Activated B cell treated with CpG ODN at 0.5 μM for 24 hours (primary cell): Measurements from ENCODE around the gene DEDD. TPM values are rescaled to one million over a fixed set of nuclear protein-coding genes. Genes with fewer than 3 reads are reported as not detected.

ENCODE experiments used
- ATAC-seq: fragments of 200-7000 bp; cut with Tn5 transposase; one replicate; pipeline ENCODE4 v1.10.0; 2021; ENCODE audit warnings: low read depth, mild to moderate bottlenecking, moderate library complexity
- CTCF ChIA-PET: fragments of 350-600 bp; sonication (Branson Sonifier 250); formaldehyde crosslinking; loops from one replicate; lab custom pipeline; 2021; ENCODE audit warnings: antibody characterized with exemption; lab: Charles Lee
- POLR2A ChIA-PET: fragments of 350-600 bp; sonication (Branson Sonifier 250); formaldehyde crosslinking; loops from one replicate; lab custom pipeline; 2021; ENCODE audit warnings: antibody characterized with exemption; lab: Charles Lee
- DNase-seq: peaks from one replicate; pipeline ENCODE4 v3.0.0; 2022
- H3K27ac Mint-ChIP-seq: one replicate; pipeline ENCODE4 v1.8.0; 2020; ENCODE audit warnings: mixed read lengths
- H3K27me3 Mint-ChIP-seq: one replicate; pipeline ENCODE4 v1.8.0; 2021; ENCODE audit warnings: mixed read lengths
- H3K36me3 Mint-ChIP-seq: one replicate; pipeline ENCODE4 v1.8.0; 2021; ENCODE audit warnings: low read depth, mixed read lengths
- H3K4me1 Mint-ChIP-seq: one replicate; pipeline ENCODE4 v1.8.0; 2021; ENCODE audit warnings: mixed read lengths
- H3K4me3 Mint-ChIP-seq: one replicate; pipeline ENCODE4 v1.8.0; 2020; ENCODE audit warnings: mild to moderate bottlenecking, mixed read lengths
- H3K9me3 Mint-ChIP-seq: one replicate; pipeline ENCODE4 v1.8.0; 2020; ENCODE audit warnings: mixed read lengths
- CTCF ChIP-seq: fragments of 200-600 bp; IDR thresholded peaks from one replicate; pipeline ENCODE4 v1.8.0; 2022; ENCODE audit warnings: antibody characterized with exemption, mild to moderate bottlenecking
- intact Hi-C: fragments of 100-400 bp; cut with micrococcal nuclease; formaldehyde crosslinking; loops from one replicate; pipeline ENCODE4 v1.15.1; 2024
- total RNA-seq: library from RNA; stranded (reverse); gene quantifications from 2 replicates; pipeline ENCODE4 v1.2.3, GENCODE V29; 2022

The DEDD gene
- total RNA-seq, 1 donor from 2014 or later, result 40.5 TPM

- H3K36me3 Mint-ChIP-seq, result peaks cover 41% of the 10 kb centered on the region
- no peaks in the 10 kb centered on the region for H3K9me3 Mint-ChIP-seq
- H3K27ac Mint-ChIP-seq, result no peak overlapping the region
- no peak for DNase-seq
- no peaks in the 10 kb centered on the region for H3K27me3 Mint-ChIP-seq
- TF ChIP-seq CTCF, result no peak
- CTCF ChIA-PET, result no interaction called here
- POLR2A ChIA-PET, result interaction anchor here (1.2 kb wide), 1 partner anchor 10 kb away, joined by 5 read pairs; no protein-coding TSS in a partner anchor
- intact Hi-C loops, result no loop called here
- peaks cover 70% of the 10 kb centered on the region for H3K4me1 Mint-ChIP-seq
- no peak overlapping the region for H3K4me3 Mint-ChIP-seq
- ATAC-seq, result no peak
Measured at GRCh38 chr1:161113915-161114314, 18.6 kb downstream of the DEDD start.

GRCh38 chr1:161111527-161111926, 20.9 kb downstream of the DEDD start:
- no peaks in the 10 kb centered on the region for H3K9me3 Mint-ChIP-seq
- ATAC-seq (no peak), DNase-seq (no peak)
- TF ChIP-seq CTCF, result no peak
- no peaks in the 10 kb centered on the region for H3K27me3 Mint-ChIP-seq
- ChIA-PET CTCF (no interaction called here), POLR2A (no interaction called here)
- peaks cover 36% of the 10 kb centered on the region for H3K36me3 Mint-ChIP-seq
- H3K4me3 Mint-ChIP-seq, result no peak overlapping the region
- H3K27ac Mint-ChIP-seq, result no peak overlapping the region
- intact Hi-C loops, result no loop called here
- peaks cover 48% of the 10 kb centered on the region for H3K4me1 Mint-ChIP-seq

GRCh38 chr1:161111117-161111516, 21.4 kb downstream of the DEDD start:
- POLR2A ChIA-PET, result no interaction called here
- ATAC-seq (no peak), DNase-seq (no peak)
- Mint-ChIP-seq H3K27ac (no peak overlapping the region), H3K4me3 (no peak overlapping the region), H3K27me3 (no peaks in the 10 kb centered on the region), H3K4me1 (peaks cover 47% of the 10 kb centered on the region), H3K9me3 (no peaks in the 10 kb centered on the region), H3K36me3 (peaks cover 36% of the 10 kb centered on the region)
- no peak for TF ChIP-seq CTCF
- intact Hi-C loops, result no loop called here
- CTCF ChIA-PET, result no interaction called here

GRCh38 chr1:161106431-161106830, 26.0 kb downstream of the DEDD start:
- Mint-ChIP-seq H3K4me3 (no peak overlapping the region), H3K36me3 (peaks cover 45% of the 10 kb centered on the region), H3K4me1 (peaks cover 12% of the 10 kb centered on the region), H3K27ac (no peak overlapping the region), H3K27me3 (no peaks in the 10 kb centered on the region), H3K9me3 (no peaks in the 10 kb centered on the region)
- TF ChIP-seq CTCF, result no peak
- ChIA-PET POLR2A (interaction anchor here (0.9 kb wide), 1 partner anchor 9 kb away, joined by 4 read pairs; no protein-coding TSS in a partner anchor), CTCF (no interaction called here)
- intact Hi-C loops, result no loop called here
- DNase-seq, result no peak
- ATAC-seq, result no peak

GRCh38 chr1:161100556-161100955, 31.9 kb downstream of the DEDD start:
- intact Hi-C loops, result no loop called here
- ATAC-seq, result no peak
- no peak for TF ChIP-seq CTCF
- CTCF ChIA-PET, result interaction anchor here (7.1 kb wide), 1 partner anchor 103 kb away, joined by 79 read pairs; no protein-coding TSS in a partner anchor
- no peaks in the 10 kb centered on the region for H3K9me3 Mint-ChIP-seq
- H3K27ac Mint-ChIP-seq, result no peak overlapping the region
- no peak overlapping the region for H3K4me3 Mint-ChIP-seq
- DNase-seq, result no peak
- peaks cover 43% of the 10 kb centered on the region for H3K36me3 Mint-ChIP-seq
- POLR2A ChIA-PET, result interaction anchor here (4.1 to 6.4 kb wide), 3 partner anchors 17 to 55 kb away, joined by 29 to 79 read pairs (median 43); partner anchors contain the start of genes DEDD, NIT1, PFDN2 and USF1
- no peaks in the 10 kb centered on the region for H3K27me3 Mint-ChIP-seq
- peaks cover 33% of the 10 kb centered on the region for H3K4me1 Mint-ChIP-seq
